ENCODE data around the gene DNAJB6.

DNA sequence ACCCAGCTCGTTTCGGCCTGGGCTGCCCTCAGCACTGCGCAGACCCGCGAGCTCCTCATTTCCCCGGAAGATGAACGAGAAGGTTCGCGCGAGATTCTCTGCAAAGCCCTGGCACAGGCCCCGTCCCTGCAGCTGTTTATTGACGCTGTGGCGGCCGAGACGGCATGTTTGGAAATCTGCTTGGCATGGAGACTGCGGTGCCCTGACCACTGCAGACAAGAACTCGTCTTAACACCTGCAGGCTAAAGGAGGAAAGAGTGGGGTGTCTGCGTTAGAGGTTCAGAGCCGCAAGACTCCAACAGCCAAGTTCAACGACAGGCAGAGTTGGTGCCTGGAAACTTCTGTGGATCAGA is 125.6 kb downstream of the DNAJB6 start:
- TF ChIP-seq, protein P1, sequence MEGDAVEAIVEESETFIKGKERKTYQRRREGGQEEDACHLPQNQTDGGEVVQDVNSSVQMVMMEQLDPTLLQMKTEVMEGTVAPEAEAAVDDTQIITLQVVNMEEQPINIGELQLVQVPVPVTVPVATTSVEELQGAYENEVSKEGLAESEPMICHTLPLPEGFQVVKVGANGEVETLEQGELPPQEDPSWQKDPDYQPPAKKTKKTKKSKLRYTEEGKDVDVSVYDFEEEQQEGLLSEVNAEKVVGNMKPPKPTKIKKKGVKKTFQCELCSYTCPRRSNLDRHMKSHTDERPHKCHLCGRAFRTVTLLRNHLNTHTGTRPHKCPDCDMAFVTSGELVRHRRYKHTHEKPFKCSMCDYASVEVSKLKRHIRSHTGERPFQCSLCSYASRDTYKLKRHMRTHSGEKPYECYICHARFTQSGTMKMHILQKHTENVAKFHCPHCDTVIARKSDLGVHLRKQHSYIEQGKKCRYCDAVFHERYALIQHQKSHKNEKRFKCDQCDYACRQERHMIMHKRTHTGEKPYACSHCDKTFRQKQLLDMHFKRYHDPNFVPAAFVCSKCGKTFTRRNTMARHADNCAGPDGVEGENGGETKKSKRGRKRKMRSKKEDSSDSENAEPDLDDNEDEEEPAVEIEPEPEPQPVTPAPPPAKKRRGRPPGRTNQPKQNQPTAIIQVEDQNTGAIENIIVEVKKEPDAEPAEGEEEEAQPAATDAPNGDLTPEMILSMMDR (conservative IDR thresholded peaks at IDR 0.05) = no peak
- TF ChIP-seq ZFX (IDR thresholded peaks at IDR 0.05) = no peak

All from C4-2B (cell line).